ENCODE results near the gene TMEM47. TPM values are rescaled to one million over a fixed set of nuclear protein-coding genes. Genes with fewer than 3 reads are reported as not detected.

TMEM47 gene
- total and polyA plus RNA-seq, 2 of the 4 experiments (the other 2 are of a cell fraction), result 51.5 to 105 TPM

- ATAC-seq (ENCODE audit: low read depth), result no peak
- BruUV-seq (replicated peaks), result no TSS peak
- Histone ChIP-seq H4K91ac (ENCODE audit: insufficient read depth, low read depth, low read length) (no peak overlapping the region), H3K4me3 (ENCODE audit: insufficient read depth, low read depth, low read length) (no peak overlapping the region), H3K14ac (replicated peaks; ENCODE audit: low read depth, low read length) (no peak overlapping the region), H3K27ac (ENCODE audit: insufficient read depth, low read length) (no peak overlapping the region), H3K56ac (ENCODE audit: extremely low read depth, insufficient read depth, low read length) (no peak overlapping the region), H3K79me1 (ENCODE audit: low read depth in 1 of 2, low read length in 2 of 2) (no peaks in the 10 kb centered on the region), H3K36me3 (ENCODE audit: control insufficient read depth, insufficient read depth, low read length) (no peaks in the 10 kb centered on the region), H2BK15ac (ENCODE audit: low read depth, low read length) (no peak overlapping the region), H2AK9ac (replicated peaks; ENCODE audit: low read depth, low read length, poor library complexity) (no peak overlapping the region), H3K4me1 (ENCODE audit: control insufficient read depth, insufficient read depth, low read length) (no peaks in the 10 kb centered on the region), H2BK120ac (ENCODE audit: low read depth, low read length) (no peak overlapping the region), H3K23ac (ENCODE audit: low read depth, low read length) (no peak overlapping the region), H4K8ac (ENCODE audit: low read depth in 2 of 2, low read length in 2 of 2) (no peak overlapping the region), H3K9me3 (ENCODE audit: control insufficient read depth, insufficient read depth, low read length) (no peaks in the 10 kb centered on the region), H4K5ac (ENCODE audit: low read depth, low read length) (no peak overlapping the region), H4K20me1 (ENCODE audit: insufficient read depth, low read length) (no peaks in the 10 kb centered on the region), H2BK5ac (ENCODE audit: low read depth, low read length, poor library complexity, severe bottlenecking) (no peak overlapping the region), H2BK20ac (ENCODE audit: low read depth, low read length) (no peak overlapping the region), H3K4me2 (ENCODE audit: low read depth, low read length) (no peak overlapping the region), H3K18ac (ENCODE audit: low read depth, low read length) (no peak overlapping the region), H3K9me1 (ENCODE audit: insufficient read depth, low read length) (no peaks in the 10 kb centered on the region), H3K27me3 (ENCODE audit: control insufficient read depth, insufficient read depth, low read length) (no peaks in the 10 kb centered on the region), H2AFZ (replicated peaks; ENCODE audit: low read length, poor library complexity) (no peak overlapping the region), H2AK5ac (ENCODE audit: low read depth, low read length) (no peak overlapping the region), H3K9ac (ENCODE audit: low read depth, low read length) (no peak overlapping the region), H3K4ac (ENCODE audit: low read depth, low read length) (no peak overlapping the region)
- in situ Hi-C loops (cut with MboI; ENCODE audit: low sequenced_read_pairs) (no loop called here), intact Hi-C loops (cut with micrococcal nuclease) (no loop called here), dilution Hi-C loops (cut with HindIII; ENCODE audit: low sequenced_read_pairs, unreplicated experiment) (no loop called here)
- ChIA-PET CTCF (interaction anchor here (1.5 kb wide), 1 partner anchor 19 kb away, joined by 3 read pairs; no protein-coding TSS in a partner anchor), POLR2A (ENCODE audit: unreplicated experiment) (no interaction called here)
- DNase-seq, result no peak
- TF ChIP-seq POLR2A (IDR thresholded peaks at IDR 0.05; ENCODE audit: low read depth, low read length) (no peak), FOS (IDR thresholded peaks at IDR 0.05; ENCODE audit: low read depth, low read length) (no peak), ELK1 (IDR thresholded peaks at IDR 0.05; ENCODE audit: borderline replicate concordance, low read depth, low read length) (no peak), MAFK (IDR thresholded peaks at IDR 0.05; ENCODE audit: low read depth, low read length) (no peak), SMC3 (IDR thresholded peaks at IDR 0.05; ENCODE audit: low read depth, low read length) (no peak), CTCF (conservative IDR thresholded peaks at IDR 0.05; ENCODE audit: low read depth, low read length) (no peak), RFX5 (IDR thresholded peaks at IDR 0.05; ENCODE audit: low read depth, low read length) (no peak), USF2 (IDR thresholded peaks at IDR 0.05; ENCODE audit: low read depth, low read length) (no peak), MAZ (IDR thresholded peaks at IDR 0.05; ENCODE audit: borderline replicate concordance, low read depth, low read length) (no peak), MXI1 (IDR thresholded peaks at IDR 0.05; ENCODE audit: borderline replicate concordance, low read depth, low read length) (no peak), RCOR1 (IDR thresholded peaks at IDR 0.05; ENCODE audit: insufficient replicate concordance, low read length) (no peak)
- no CpG with 5 or more reads among the region's 2 CpGs for WGBS, 2 experiments (ENCODE audit: extremely low coverage in 2 of 2, insufficient read length in 1 of 2)
Observed at GRCh38 chrX:34619920-34620319, 37.2 kb downstream of the TMEM47 start.

All from IMR-90 (cell line).